Effector CD4-positive, alpha-beta T cell (primary cell): ENCODE measurements around the gene FLCN.

Source experiments
- DNase-seq: peaks from one replicate; pipeline ENCODE4 v3.0.0-alpha.2; 2020

The FLCN gene

DNA sequence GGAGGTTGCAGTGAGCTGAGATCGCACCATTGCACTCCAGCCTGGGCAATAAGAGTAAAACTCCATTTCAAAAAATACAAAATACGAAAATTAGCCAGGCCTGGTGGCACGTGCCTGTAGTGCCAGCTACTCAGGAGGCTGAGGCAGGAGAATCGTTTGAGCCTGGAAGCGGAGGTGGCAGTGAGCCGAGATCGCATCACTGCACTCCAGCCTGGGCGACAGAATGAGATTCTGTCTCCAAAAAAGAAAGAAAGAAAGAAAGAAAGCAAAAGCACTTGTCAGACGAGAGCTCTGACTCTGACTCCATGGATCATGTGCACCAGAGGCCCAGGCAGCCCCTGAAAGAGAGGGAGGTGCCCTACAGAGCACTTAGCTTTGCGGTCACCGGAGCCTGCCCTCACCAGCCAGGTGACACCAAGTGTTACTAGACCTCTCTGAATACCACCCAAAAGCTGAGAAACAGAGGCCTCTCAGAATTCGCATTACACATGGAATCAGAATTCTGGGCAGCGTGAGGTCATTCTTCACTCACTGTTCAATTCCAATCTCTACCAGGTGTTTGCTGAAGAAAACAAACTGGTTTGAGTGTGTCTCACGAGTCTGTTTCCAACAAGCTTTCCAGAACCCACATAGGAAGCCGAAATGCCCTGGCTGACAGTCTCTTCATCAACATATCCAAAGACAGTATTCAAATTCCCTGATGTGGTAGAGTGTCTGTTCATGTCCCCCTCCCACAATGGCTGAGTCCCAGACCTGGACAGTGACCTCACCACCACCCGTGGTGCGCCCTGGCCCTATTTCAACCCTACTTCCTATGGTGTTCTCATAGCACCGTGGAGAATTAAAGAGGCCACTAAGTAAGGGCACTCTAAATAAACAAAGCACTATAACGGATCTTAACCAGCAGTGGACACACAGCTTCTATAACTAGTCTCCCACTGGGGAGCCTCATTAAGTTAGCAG lies 1.5 kb downstream of the FLCN start:
- DNase-seq, result no peak

DNA sequence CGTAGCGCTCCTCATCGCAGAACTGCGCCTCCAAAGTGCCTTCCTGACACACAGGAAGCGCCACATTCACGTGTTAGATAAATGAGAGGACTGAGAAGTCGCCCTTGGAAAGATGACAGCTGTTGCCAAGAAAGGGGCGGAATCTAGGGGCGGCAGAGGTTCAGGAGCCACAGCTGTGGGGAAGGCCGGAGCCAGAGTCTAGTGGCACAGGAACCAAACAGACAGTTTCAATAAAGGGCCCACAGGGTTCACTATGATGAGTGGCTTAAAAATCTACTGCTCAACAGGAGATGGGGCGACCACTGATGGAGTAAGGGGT lies 4.7 kb downstream of the FLCN start:
- DNase-seq, result no peak

DNA sequence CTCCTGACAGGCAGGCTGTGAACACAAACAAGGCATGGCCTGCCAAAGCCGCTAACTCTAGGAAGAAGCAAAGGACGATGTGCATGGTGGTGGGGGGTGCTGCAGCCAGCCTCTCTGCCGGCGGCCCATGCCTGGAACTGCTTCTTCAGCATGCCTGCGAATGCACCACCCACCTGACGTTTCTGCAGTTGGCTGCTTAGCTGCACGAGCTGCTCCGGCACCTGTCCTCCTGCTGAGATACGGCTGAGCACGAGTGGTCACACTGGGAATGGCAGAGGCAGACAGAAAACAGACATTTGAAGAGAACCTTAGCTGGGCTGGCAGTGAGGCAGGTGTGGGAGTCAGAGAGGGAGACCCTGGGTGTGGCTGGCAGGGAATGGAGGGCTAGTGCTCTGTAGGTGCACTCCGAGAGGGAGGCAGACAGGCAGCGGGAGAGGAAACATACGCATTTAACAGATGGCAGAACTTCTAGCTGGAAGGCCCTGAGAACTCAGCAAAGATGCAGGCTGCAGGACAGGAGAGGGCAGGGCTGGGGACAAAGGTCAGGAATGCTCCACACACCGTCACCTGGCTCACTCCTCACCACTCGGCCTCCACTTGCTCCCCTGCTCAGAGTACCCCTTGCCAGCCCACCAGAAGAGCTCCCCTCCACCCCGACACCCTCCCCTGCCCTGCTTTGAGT lies 5.2 kb downstream of the FLCN start:
- no peak for DNase-seq

DNA sequence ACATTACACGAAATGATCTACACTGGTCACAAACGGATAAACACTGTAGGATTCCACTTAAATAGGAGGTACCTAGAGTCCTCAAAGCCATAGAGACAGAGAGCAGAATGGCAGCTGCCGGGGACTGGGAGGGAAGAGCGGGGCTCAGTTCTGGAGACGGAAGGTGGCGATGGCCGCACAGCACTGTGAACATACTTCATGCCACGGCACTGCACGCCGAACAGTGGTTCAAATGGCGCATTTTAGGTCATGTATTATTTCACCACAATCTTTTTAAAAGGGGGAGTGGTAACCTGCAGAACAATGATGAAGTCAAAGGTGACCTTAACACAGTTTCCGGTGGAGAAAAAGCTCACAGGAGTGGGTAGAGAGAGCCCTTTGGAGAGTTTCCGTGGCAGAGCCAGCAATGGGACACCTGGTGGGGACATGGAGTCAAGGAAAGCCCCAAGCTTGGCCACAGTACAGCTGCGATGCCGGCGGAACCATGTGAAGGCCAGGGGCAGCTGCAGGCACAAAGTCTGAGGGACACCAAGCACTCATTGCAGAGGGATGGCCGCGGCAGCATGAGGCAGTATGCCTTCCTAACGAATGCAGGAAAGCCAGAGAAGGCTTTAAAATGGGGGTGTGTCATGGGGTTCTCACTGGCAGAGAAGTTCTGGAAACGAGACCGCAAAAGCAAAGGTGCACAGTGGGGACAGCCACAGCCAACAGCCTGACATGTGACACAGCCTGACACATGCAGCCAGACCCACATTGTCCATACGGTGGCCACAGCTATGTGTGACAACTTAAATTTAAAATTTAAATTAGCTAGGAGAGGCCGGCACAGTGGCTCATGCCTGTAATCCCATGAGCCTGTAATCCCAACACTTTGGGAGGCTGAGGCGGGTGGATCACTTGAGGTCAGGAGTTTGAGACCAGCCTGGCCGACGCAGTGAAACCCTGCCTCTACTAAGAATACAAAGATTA lies 7.3 kb downstream of the FLCN start:
- DNase-seq, result no peak

DNA sequence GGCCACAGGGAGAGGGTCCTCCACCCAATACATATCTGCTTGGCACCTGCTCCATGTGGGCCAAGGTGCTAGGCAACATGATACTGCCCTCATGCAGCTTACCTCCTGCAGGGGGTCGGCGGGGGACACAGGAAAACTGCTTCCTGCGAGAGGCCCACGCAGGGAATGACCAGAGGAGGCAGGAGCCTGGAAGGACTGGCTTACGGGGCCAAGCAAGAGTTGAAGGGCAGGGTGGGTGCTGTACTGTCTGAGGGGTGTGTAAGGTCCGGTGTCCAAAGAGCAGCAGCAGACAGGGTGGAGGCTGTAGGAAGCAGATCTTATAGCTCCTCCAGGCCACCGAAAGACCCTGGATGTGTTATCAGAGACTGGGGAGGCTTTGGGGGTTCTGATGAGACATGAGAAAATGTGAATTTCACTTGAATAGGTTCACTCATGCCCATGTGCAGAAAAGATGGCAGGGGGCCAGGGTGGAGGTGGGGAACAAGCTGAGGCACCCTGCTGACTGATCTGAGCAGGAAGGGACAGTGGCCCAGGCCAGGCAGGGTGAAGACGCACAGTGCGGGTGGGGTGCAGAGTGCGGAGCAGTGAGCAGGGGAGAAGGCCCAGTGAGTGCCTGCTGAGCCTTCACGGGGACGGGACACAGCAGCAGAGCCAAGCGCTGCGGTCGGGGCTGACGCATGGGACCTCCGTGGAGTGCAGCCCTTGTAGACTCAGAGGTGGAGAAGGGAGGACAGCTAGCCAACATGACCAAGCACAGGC lies 8.3 kb downstream of the FLCN start:
- no peak for DNase-seq

DNA sequence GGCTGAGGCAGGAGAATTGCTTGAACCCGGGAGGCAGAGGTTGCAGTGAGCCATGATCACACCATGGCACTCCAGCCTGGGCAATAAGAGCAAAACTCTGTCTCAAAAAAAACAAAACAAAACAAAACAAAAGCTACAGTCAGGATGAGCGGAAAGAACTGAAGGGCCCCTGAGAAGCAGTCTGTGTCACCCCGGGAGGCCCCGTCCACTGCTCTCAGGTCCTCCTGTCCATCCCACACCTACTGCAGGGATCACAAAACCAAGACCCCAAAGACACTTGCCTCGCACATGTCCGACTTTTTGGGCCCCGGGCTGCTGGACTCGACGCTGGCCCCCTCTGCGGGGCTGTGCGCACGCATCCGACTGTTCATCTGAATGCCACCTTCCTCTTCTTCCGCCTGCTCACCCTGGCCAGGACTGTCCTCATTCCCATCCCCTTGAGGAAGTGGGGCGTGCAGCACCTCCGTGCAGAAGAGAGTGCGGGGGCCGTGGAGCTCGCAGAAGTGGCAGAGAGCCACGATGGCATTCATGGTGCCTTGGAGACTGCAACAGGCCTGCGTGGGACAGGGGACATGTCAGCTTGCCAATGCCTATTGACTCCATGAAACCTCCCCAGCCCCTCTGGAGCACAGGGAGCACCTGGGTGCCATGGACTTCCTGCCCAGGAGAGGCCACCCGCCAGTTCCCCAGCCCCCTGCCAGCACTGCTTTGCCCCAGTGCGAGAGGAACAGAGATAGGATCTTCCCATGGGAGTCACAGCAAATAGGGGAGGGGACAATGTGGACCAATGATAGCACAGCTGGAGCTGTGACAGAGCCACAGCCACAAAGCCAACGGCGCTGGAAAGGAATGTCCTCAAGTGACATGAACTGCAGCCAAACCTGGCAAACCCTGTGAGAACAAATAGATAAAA lies 9.1 kb downstream of the FLCN start:
- no peak for DNase-seq

DNA sequence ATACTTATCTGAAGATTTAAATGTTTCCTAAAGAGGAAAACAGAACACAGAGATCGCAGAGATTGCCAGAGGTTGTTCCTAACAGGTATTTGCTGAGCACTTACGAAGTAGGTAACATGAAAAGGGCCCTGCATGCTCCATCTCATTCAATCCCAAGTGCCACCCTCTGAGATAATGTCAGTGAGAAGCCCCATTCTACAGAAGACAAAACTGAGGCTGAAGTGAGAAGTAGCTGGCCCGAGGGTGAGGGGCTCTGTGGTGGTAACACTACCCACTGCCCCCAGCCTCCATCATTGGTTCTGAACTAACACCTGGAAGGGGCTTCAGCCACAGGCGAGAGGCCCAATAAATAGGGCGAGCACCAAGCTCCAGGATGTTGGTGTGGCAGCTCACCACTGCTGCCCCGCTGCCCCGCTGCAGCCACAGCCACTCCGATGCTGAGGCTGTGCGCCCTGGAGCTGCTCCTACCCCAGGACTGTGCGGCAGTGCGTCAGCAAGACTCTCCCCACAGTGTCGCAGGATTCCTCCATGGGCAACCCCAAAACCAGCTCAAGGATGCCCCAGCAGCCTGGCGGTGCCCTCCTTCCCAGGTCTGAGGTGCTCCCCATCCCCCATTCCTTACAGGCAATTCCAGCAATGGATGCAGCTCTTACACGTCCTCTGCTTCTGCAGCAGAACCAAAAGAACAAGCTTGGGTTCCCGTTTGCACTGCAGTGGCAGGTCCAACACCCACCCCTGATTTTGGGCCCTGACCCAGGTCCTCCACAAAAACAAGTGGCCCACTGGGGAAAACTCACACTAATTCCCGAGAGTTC lies 10.3 kb downstream of the FLCN start:
- DNase-seq, result no peak

DNA sequence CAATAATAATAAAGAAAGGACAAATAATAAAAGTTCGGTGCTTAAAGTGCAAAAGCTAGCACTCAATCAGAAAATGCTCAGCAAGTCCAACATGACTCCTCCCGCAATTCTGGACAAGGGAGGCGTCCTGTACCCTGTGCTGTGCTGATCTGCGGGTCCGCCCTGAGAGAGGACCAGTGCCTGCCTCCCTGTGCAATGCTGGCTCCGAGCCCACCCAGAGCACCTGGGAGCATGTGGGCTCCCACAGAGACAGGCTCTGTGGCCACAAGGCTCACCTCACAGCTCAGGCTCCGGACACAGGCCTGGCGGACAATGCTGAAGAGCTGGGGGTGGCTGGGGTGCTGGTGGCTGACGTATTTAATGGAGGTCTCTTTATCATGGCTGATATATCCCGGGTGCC lies 11.1 kb downstream of the FLCN start:
- no peak for DNase-seq

DNA sequence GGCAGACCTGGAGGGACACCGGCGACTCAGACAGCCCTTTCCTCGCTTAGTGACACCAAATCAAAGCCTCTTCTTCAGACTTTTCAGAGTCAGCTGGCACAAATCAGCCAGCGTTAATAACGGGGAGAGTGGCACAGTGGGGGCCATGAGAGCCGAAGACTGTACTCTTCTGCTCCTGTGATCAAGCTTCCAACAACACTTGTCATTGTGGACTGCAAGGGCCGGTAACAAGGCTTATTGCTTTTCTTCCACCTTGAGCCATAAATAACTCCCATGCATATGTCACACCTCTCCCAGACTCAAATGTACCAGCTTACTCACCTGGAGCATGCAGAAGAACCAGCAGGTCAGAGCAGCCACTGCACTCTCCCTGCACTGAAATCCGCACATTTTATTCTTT lies 12.8 kb downstream of the FLCN start:
- DNase-seq, result no peak

DNA sequence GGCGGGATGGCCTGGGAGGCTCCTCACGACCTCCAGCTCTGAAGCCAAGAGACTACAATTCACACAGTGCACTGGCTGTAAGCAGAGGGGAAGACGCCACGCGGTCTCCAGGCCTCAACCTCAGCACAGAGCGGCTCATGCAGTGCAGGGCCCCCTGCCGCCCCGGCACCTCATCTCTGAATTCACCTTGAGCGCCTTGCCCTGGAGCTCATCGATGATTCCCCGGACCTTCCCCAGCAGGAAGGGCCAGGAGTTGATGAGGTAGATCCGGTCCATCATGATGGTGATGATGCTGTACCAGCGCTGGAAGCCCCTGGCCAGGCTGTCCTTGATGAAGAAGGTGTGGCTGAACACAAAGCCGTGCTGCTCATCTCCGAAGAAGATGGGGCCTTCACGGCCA lies 13.2 kb downstream of the FLCN start:
- DNase-seq, result no peak

DNA sequence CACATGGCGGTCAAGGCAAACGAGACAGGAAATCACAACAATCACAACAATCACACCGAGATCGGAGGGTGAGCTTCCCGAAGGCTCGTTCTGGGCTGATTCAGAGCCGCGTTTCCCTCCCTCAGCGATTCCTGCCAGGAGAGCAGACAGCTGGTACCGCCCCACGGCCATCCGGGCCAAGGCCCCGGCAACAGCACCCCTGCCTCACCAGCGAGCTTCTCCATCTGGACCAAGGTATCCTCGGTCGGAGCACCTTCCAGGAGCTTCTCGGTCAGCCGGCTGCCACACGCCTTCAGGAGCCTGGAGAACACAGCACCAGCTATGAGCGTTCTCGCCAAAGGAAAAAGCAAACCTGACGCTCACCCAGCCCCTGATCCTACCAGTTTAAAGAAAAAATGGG lies 15.6 kb downstream of the FLCN start:
- no peak for DNase-seq

DNA sequence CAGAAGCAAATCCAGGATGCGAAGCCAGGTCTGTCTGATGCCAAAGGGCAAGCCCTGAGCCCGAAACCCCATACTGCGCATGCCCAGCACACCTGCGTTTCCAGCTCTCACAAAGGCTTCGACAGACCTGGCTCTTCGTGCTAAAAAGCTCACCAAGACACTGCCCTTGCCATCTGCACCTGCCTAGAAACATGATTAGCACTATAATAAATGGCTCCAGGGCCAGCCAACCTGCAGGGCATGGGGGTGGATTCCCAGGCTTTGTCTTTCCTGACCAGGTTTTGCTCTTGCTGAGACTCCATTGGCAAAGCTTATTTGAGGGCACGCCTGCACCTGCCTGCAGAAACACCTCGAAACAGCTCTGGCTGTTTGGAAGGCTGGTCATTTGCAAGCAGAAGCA lies 16.4 kb downstream of the FLCN start:
- DNase-seq, result no peak

DNA sequence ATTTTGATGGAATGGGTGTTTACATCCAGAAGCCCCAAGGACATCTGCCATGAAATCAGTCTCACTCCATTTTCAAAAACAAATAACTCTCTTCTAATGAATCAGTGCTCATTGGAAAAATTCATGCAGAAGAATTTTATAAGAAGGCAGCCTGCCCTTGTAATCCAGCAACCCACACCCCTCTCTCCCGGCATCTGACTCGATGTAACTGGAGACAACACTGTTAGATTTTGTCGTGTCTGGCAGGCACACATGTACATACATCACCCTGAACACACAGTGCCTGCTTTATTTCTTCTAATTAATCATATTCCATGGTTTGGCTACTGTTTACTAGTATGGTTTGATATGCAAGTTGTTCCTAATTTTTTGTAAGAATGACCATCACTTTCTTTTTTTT lies 19.0 kb downstream of the FLCN start:
- no peak for DNase-seq

DNA sequence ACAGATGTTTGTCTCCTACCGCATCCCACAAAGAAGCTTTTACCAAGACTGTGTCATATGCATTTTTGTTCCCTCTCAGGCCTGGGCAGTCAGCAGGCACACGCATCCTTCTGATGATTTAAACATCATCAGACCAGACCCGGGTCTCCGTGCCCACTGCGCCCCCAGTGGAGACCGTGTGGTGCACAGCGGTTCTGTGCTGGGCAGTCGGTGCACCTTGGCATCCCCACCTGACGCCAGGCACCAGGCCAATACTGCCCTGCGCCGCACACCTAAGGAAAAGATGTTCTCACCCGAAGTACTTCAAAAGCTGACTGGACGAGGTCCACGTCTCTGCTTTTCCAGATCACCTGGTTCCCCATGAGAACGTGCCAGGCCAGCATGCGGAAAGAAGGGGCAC lies 20.2 kb downstream of the FLCN start:
- no peak for DNase-seq

DNA sequence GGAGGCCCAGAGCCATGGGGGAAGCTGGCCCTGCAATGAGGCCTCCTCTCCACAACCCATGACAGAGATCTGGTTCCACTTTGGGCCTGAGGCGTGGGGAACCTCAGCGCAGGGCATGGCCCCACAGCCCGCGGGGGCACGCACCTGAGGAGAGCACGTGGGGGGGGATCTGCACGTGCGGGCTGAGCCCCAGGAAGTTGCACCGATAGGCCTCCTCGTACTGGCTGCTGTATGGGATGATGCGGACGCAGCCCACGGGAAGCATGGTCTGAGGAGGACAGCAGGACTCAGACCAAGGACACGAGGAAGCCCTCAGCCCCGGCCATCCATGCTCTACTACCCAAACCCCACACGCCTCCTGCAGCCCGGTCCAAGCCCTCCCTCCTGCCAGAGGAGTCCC lies 20.7 kb downstream of the FLCN start:
- DNase-seq, result no peak

DNA sequence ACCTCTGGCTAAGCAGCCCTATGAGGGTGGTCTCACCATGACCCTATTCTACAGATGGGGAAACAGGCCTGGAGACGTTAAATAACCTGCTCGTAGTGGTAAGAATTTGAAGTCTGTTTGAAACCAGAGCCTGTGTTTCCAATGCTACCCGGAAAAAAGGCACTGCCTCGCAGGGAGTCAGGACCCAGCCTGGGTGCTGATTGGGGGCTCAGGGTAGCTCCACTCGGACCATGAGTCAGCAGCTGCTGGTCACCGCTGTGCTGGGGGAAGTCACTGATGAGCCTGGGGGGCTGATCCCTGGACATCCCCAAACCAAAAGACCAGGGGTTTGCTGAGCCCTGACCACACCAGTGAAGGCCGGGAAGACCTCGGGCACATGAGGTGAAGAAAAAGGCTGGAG lies 21.4 kb downstream of the FLCN start:
- no peak for DNase-seq

DNA sequence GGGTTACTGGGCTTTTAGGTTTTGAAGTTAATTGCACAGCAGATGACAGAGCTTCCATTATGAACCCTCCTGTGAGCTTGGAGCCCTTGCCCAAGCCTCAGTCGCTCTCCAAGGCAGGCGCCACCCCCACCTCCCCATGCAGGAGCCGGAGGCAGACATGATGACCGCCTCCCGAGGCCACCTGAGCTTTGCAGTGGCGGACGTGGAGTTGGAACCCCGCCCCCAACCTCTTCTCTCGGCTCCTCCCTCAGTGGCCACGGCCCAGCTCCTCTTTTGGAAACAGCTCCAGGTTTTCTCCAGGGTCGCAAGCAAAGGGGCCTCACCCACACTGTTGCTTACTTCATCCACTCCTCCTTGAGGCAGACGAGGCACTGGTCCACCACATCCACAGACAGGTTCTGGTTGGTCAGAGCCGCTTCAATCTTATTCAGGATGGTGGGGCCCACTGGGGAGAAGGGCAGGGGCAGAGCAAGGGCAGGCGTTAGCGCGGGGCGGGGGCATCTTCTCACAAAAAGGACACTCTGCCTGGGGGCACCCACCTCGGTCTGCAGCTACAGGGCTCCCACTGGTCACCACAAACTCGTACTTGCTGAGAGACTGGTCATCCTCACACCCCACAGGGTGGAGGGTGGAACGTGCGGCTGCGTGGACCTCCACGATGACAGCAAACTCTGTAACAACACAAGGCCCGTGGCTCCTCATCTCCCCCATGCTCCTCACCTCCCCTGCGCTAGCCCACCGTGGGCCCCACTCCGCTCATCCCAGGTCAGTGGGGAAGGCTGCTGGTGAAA lies 22.1 kb downstream of the FLCN start:
- no peak for DNase-seq

DNA sequence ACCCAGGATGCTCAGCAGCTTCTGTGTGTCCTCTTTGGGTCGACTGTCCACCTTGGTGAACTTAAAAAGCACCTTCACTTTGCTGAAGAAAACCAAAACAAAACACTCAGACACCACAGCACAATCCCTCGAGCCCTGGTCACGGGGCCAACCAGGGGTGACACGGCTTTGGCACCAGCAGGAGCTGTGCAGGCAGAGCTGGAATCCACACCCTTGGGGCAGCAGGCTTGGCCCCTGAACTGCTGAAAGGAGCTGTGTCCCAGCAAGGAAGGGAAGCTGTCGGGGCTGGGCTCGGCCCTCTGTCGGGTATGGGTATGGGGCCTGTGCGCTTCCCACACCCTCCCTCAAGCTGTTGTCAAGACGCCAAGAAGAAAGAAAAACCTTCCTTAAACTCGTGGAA lies 23.2 kb downstream of the FLCN start:
- no peak for DNase-seq

DNA sequence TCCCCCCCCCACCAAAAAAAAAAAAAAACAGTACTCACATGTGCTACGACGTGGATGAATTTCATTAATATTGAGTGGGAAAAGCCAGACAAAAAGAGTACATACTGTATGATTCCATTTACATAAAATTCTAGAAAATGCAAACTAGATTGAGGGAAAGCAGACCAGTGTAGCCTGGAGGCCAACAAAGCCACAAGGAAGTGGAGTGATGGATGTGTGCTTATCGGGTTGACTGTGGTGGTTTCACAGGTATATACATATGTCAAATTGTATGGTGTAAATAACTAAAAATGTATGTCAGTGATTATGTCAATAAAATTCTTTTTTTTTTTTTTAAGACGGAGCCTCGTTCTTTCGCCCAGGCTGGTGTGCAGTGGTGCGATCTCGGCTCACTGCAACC lies 29.0 kb downstream of the FLCN start:
- DNase-seq, result no peak

DNA sequence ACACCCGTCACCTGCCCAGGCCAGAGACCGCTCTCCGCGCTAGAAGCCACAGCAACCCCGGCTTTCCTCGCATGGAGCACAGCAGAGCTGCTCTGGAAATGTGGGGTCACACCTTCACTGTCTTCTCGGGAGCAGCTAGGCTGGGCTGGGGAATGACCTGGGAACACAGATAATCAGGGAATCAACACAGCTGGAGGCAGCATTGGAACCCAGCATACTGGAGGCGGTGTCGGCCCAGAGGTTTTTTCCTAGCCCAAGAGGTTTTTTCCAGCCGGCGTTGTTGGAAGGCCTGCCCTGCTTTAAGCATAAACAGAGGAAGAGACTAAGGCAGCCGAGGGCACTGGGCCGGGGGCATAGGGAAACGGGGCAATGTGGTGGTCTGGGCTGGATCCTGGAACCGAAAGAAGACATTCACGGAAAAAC lies 30.0 kb downstream of the FLCN start:
- no peak for DNase-seq
